Liver (tissue), 9 donors: ENCODE measurements around the gene MMEL1. TPM values are rescaled to one million over a fixed set of nuclear protein-coding genes. Genes with fewer than 3 reads are reported as not detected.
"Not testable (repeated sequence)": the region's sequence is repeated elsewhere in the genome, so short reads cannot be mapped to it uniquely, and the experiment has no call there.

Source experiments
- DNase-seq: peaks from one replicate; pipeline ENCODE4 v3.0.0-alpha.2; 2017; ENCODE audit warnings: low spot score
- H3K27ac ChIP-seq, 2 donors: one replicate each; pipeline ENCODE4 v1.7.0; 2013; ENCODE audit warnings: inconsistent platforms in 2 of 2, low read length in 2 of 2, control low read depth in 1 of 2, low read depth in 1 of 2, mild to moderate bottlenecking in 1 of 2
- H3K27me3 ChIP-seq, 4 donors: one replicate each; pipeline versions ENCODE4 v1.6.1 to v1.7.0; 2013; ENCODE audit warnings: low read length in 3 of 4, inconsistent platforms in 1 of 4, mild to moderate bottlenecking in 1 of 4, moderate library complexity in 1 of 4; ENCODE audit not compliant: control insufficient read depth in 4 of 4, insufficient read depth in 4 of 4
- H3K36me3 ChIP-seq, 4 donors: one replicate each; pipeline versions ENCODE4 v1.6.1 to v1.7.0; 2013; ENCODE audit warnings: low read length in 3 of 4, mild to moderate bottlenecking in 3 of 4, low read depth in 1 of 4, moderate library complexity in 1 of 4; ENCODE audit not compliant: control insufficient read depth in 4 of 4, insufficient read depth in 3 of 4
- H3K4me1 ChIP-seq, 4 donors: one replicate each; pipeline versions ENCODE4 v1.6.1 to v1.7.0; 2013; ENCODE audit warnings: low read length in 3 of 4, mild to moderate bottlenecking in 3 of 4, moderate library complexity in 1 of 4; ENCODE audit not compliant: control insufficient read depth in 4 of 4, insufficient read depth in 4 of 4
- H3K4me3 ChIP-seq, 3 donors: one replicate each; pipeline versions ENCODE4 v1.6.1 to v1.7.0; 2013; ENCODE audit warnings: low read length in 3 of 3, control low read depth in 1 of 3, low read depth in 1 of 3, mild to moderate bottlenecking in 1 of 3
- H3K9ac ChIP-seq, 2 donors: one replicate each; pipeline ENCODE4 v1.7.0; 2013; ENCODE audit warnings: low read length in 2 of 2, mild to moderate bottlenecking in 2 of 2, moderate library complexity in 2 of 2, control low read depth in 1 of 2, low read depth in 1 of 2
- H3K9me3 ChIP-seq, 4 donors: one replicate each; pipeline versions ENCODE4 v1.6.1 to v1.7.0; 2013; ENCODE audit warnings: low read length in 3 of 4; ENCODE audit not compliant: control insufficient read depth in 4 of 4
- ATF3 ChIP-seq: IDR thresholded peaks from 2 replicates; pipeline ENCODE4 v1.6.1; 2016; ENCODE audit warnings: antibody characterized with exemption
- CTCF ChIP-seq: fragments of 150-350 bp; IDR thresholded peaks from 2 replicates; pipeline ENCODE4 v1.5.1; 2017; ENCODE audit warnings: improper control_type of control experiment, low read depth, low read length; ENCODE audit not compliant: missing input control
- EGR1 ChIP-seq, 2 donors: IDR thresholded peaks; 2 replicates each; pipeline ENCODE4 v1.6.1; 2016 to 2018; ENCODE audit warnings: antibody characterized with exemption in 2 of 2, low read depth in 2 of 2
- FOXA1 ChIP-seq: IDR thresholded peaks from 2 replicates; pipeline ENCODE4 v1.6.1; 2016; ENCODE audit warnings: antibody characterized with exemption
- FOXA2 ChIP-seq: IDR thresholded peaks from 2 replicates; pipeline ENCODE4 v1.6.1; 2016; ENCODE audit warnings: antibody characterized with exemption
- GABPA ChIP-seq, 2 donors: IDR thresholded peaks in 1 of 2; conservative IDR thresholded peaks in 1 of 2; 2 replicates each; pipeline ENCODE4 v1.6.1; 2016; ENCODE audit warnings: antibody characterized with exemption in 2 of 2, mild to moderate bottlenecking in 1 of 2, moderate library complexity in 1 of 2
- HNF4A ChIP-seq, 2 donors: conservative IDR thresholded peaks; 2 replicates each; pipeline ENCODE4 v1.6.1; 2016; ENCODE audit warnings: antibody characterized with exemption in 2 of 2, mild to moderate bottlenecking in 2 of 2
- HNF4G ChIP-seq: IDR thresholded peaks from 2 replicates; pipeline ENCODE4 v1.6.1; 2016; ENCODE audit warnings: antibody characterized with exemption
- JUND ChIP-seq, 2 donors: IDR thresholded peaks; 2 replicates each; pipeline ENCODE4 v1.6.1; 2016; ENCODE audit warnings: antibody characterized with exemption in 2 of 2
- MAX ChIP-seq: IDR thresholded peaks from 2 replicates; pipeline ENCODE4 v1.6.1; 2016; ENCODE audit warnings: antibody characterized with exemption
- NR2F2 ChIP-seq: IDR thresholded peaks from 2 replicates; pipeline ENCODE4 v1.6.1; 2016; ENCODE audit warnings: antibody characterized with exemption
- RAD21 ChIP-seq, 2 donors: IDR thresholded peaks; 2 replicates each; pipeline ENCODE4 v1.6.1; 2016; ENCODE audit warnings: antibody characterized with exemption in 2 of 2, mild to moderate bottlenecking in 2 of 2
- REST ChIP-seq: IDR thresholded peaks from 2 replicates; pipeline ENCODE4 v1.6.1; 2016; ENCODE audit warnings: antibody characterized with exemption, mild to moderate bottlenecking
- RXRA ChIP-seq, 2 donors: IDR thresholded peaks; 2 replicates each; pipeline ENCODE4 v1.6.1; 2017 to 2018; ENCODE audit warnings: antibody characterized with exemption in 2 of 2, mild to moderate bottlenecking in 1 of 2
- SP1 ChIP-seq: IDR thresholded peaks from 2 replicates; pipeline ENCODE4 v1.6.1; 2018; ENCODE audit warnings: antibody characterized with exemption, mild to moderate bottlenecking
- TAF1 ChIP-seq: conservative IDR thresholded peaks from 2 replicates; pipeline ENCODE4 v1.6.1; 2016; ENCODE audit warnings: antibody characterized with exemption, mild to moderate bottlenecking
- YY1 ChIP-seq: IDR thresholded peaks from 2 replicates; pipeline ENCODE4 v1.6.1; 2016; ENCODE audit warnings: antibody characterized with exemption, mild to moderate bottlenecking
- ZBTB33 ChIP-seq: IDR thresholded peaks from 2 replicates; pipeline ENCODE4 v1.6.1; 2016; ENCODE audit warnings: antibody characterized with exemption
- WGBS: extraction: QIAGEN DNeasy Blood & Tissue Kit; methylation state at CpG from one replicate; pipeline ENCODE4 v1.1.7; 2013; 5-methylcytosine and 5-hydroxymethylcytosine counted together
- polyA plus RNA-seq, 2 donors: library from polyadenylated mRNA; stranded (reverse) in 1 of 2; unstranded in 1 of 2; fragments of 200-250 nt in 1 of 2; fragments of >200 nt in 1 of 2; fragmentation: Nextera tagmentation in 1 of 2; extraction: Ambion mirVana in 1 of 2; gene quantifications; one replicate each; pipeline versions ENCODE4 v1.2.1 to v1.2.3, GENCODE V29; 2013 to 2015
- total RNA-seq, 2 donors: library from RNA; depleted of rRNA; stranded (reverse); fragments of >200 nt; gene quantifications; one replicate each; pipeline ENCODE4 v1.2.3, GENCODE V29; 2014
- donor health status: healthy.
- donor health status: healthy.
- donor health status: healthy.
- donor health status: healthy.
- donor health status: healthy.

MMEL1 gene
- total and polyA plus RNA-seq, 4 donors: under 0.01 to 0.42 TPM; not detected in 2

- H3K27me3 ChIP-seq: no peaks in the 10 kb centered on the region
- no peak for DNase-seq
- H3K9ac ChIP-seq: no peak overlapping the region
- TF ChIP-seq RXRA (IDR thresholded peaks at IDR 0.05): no peak
- TF ChIP-seq GABPA (IDR thresholded peaks at IDR 0.05 in 1 of 2, conservative IDR thresholded peaks at IDR 0.05 in 1 of 2): no peak
- no peak for TF ChIP-seq FOXA2
- no peak for TF ChIP-seq HNF4G
- TF ChIP-seq TAF1: no peak
- TF ChIP-seq JUND (IDR thresholded peaks at IDR 0.05): no peak
- TF ChIP-seq MAX: no peak
- no peak for TF ChIP-seq FOXA1
- no peak for TF ChIP-seq ZBTB33
- TF ChIP-seq ATF3: no peak
- no peak for TF ChIP-seq HNF4A (conservative IDR thresholded peaks at IDR 0.05)
- TF ChIP-seq YY1: no peak
- TF ChIP-seq RAD21 (IDR thresholded peaks at IDR 0.05): no peak
- TF ChIP-seq REST: no peak
- no peak for TF ChIP-seq SP1
- no peak for TF ChIP-seq CTCF
- no peak for TF ChIP-seq NR2F2
- no peak for TF ChIP-seq EGR1 (IDR thresholded peaks at IDR 0.05; ENCODE audit: low read depth in 2 of 2)
- H3K27ac ChIP-seq: no peak overlapping the region
- 92% methylated on average over 17 of the region's 17 CpGs for WGBS
- H3K4me3 ChIP-seq: no peak overlapping the region
- H3K4me1 ChIP-seq: peaks cover 0 to 6% (median 0%) of the 10 kb centered on the region in 4 donors
- no peaks in the 10 kb centered on the region for H3K36me3 ChIP-seq
- H3K9me3 ChIP-seq: peaks cover 0 to 5% (median 1%) of the 10 kb centered on the region in 4 donors
Measured at GRCh38 chr1:2570332-2570731, 62.5 kb downstream of the MMEL1 start.

- not testable (repeated sequence) for H3K27ac ChIP-seq, H3K9ac ChIP-seq, H3K36me3 ChIP-seq, H3K4me3 ChIP-seq, DNase-seq, H3K4me1 ChIP-seq, H3K27me3 ChIP-seq, H3K9me3 ChIP-seq
- WGBS: 94% methylated on average over 13 of the region's 13 CpGs
Measured at GRCh38 chr1:2569703-2570102, 63.1 kb downstream of the MMEL1 start.
